NB4 (cell line): Measurements from ENCODE around the gene RPL32.

Experiments
- MYC ChIP-seq: IDR thresholded peaks from 2 replicates; pipeline ENCODE4 v1.6.1; 2011; ENCODE audit warnings: low read depth, low read length
- TF ChIP-seq, protein P1 (sequence below): IDR thresholded peaks from one replicate; pipeline ENCODE4 v1.5.1; 2012; ENCODE audit warnings: low read depth, low read length

DNA sequence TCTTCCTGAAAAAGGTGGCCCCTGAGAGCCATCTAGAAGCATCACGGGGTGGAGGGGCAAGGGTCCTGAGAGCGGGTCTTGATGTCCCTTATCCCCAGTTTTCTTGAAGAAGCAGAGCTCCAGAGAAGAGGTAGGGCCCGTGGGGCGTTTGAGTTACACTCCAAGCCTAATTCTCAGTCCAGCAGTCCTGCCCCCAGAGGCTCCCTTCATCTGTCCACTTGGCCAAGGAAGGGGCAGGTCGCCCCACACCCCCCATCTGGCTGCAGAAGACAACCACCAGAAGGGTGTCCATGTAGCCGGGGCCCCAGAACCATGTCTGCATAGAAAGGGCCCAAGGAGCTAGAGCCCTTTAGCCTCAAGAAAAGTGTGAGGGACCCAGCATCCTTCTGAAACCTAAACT lies 25.5 kb upstream of the RPL32 start:
- TF ChIP-seq, protein P1, sequence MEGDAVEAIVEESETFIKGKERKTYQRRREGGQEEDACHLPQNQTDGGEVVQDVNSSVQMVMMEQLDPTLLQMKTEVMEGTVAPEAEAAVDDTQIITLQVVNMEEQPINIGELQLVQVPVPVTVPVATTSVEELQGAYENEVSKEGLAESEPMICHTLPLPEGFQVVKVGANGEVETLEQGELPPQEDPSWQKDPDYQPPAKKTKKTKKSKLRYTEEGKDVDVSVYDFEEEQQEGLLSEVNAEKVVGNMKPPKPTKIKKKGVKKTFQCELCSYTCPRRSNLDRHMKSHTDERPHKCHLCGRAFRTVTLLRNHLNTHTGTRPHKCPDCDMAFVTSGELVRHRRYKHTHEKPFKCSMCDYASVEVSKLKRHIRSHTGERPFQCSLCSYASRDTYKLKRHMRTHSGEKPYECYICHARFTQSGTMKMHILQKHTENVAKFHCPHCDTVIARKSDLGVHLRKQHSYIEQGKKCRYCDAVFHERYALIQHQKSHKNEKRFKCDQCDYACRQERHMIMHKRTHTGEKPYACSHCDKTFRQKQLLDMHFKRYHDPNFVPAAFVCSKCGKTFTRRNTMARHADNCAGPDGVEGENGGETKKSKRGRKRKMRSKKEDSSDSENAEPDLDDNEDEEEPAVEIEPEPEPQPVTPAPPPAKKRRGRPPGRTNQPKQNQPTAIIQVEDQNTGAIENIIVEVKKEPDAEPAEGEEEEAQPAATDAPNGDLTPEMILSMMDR = no peak
- TF ChIP-seq MYC = no peak
